22Rv1 (cell line): Measurements from ENCODE around the gene SYT7.

Source experiments
- H3K27ac ChIP-seq: fragments of 450-650 bp; 2 replicates; pipeline ENCODE4 v1.5.1; 2017
- ZFX ChIP-seq: fragments of 450-650 bp; IDR thresholded peaks from 2 replicates; pipeline ENCODE4 v1.6.1; 2017; ENCODE audit warnings: antibody characterized with exemption, borderline replicate concordance
- TF ChIP-seq, protein P1 (sequence below): fragments of 450-650 bp; IDR thresholded peaks from 2 replicates; pipeline ENCODE4 v1.5.1; 2017; ENCODE audit warnings: mild to moderate bottlenecking

Gene SYT7

GRCh38 chr11:61507012-61507768 lies 73.7 kb downstream of the SYT7 start:
- no peak for TF ChIP-seq ZFX
- TF ChIP-seq, protein P1, sequence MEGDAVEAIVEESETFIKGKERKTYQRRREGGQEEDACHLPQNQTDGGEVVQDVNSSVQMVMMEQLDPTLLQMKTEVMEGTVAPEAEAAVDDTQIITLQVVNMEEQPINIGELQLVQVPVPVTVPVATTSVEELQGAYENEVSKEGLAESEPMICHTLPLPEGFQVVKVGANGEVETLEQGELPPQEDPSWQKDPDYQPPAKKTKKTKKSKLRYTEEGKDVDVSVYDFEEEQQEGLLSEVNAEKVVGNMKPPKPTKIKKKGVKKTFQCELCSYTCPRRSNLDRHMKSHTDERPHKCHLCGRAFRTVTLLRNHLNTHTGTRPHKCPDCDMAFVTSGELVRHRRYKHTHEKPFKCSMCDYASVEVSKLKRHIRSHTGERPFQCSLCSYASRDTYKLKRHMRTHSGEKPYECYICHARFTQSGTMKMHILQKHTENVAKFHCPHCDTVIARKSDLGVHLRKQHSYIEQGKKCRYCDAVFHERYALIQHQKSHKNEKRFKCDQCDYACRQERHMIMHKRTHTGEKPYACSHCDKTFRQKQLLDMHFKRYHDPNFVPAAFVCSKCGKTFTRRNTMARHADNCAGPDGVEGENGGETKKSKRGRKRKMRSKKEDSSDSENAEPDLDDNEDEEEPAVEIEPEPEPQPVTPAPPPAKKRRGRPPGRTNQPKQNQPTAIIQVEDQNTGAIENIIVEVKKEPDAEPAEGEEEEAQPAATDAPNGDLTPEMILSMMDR: no peak
- H3K27ac ChIP-seq: no peak overlapping the region

DNA sequence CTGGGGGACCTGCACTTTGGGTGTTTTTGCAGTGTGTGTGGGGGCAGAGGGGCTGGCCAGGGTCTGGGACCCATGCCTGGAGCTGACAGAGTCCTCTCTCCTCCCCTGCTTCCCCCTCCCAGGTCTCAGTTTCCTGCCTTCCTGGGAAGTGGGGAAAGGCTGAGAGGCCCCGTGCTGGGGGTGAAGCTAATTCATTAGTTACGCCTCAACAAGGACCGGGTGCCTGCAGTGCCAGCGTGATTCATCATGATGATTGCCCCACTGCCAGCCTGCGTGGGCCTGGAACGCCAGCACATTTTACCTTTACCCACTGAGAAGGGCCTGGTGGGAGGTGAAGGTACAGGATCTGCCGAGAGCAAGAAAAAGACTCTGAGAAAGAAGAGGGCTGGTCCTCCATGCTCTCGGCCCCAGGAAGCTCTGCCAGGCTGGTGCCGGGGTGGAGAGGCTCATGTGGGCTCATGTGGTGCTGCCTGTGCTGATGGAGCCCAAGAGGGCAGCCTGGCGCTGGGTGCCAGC lies 75.2 kb downstream of the SYT7 start:
- H3K27ac ChIP-seq: no peak overlapping the region
- TF ChIP-seq ZFX: no peak
- TF ChIP-seq, protein P1: no peak

GRCh38 chr11:61505106-61505505 lies 75.8 kb downstream of the SYT7 start:
- TF ChIP-seq ZFX: no peak
- TF ChIP-seq, protein P1: no peak
- H3K27ac ChIP-seq: no peak overlapping the region

- no peak overlapping the region for H3K27ac ChIP-seq
- no peak for TF ChIP-seq ZFX
These were observed 77.6 kb downstream of the SYT7 start for GRCh38 chr11:61503135-61503770.

- TF ChIP-seq, protein P1: no peak
- no peak for TF ChIP-seq ZFX
- no peak overlapping the region for H3K27ac ChIP-seq
These were observed 78.4 kb downstream of the SYT7 start for GRCh38 chr11:61502522-61502921.

DNA sequence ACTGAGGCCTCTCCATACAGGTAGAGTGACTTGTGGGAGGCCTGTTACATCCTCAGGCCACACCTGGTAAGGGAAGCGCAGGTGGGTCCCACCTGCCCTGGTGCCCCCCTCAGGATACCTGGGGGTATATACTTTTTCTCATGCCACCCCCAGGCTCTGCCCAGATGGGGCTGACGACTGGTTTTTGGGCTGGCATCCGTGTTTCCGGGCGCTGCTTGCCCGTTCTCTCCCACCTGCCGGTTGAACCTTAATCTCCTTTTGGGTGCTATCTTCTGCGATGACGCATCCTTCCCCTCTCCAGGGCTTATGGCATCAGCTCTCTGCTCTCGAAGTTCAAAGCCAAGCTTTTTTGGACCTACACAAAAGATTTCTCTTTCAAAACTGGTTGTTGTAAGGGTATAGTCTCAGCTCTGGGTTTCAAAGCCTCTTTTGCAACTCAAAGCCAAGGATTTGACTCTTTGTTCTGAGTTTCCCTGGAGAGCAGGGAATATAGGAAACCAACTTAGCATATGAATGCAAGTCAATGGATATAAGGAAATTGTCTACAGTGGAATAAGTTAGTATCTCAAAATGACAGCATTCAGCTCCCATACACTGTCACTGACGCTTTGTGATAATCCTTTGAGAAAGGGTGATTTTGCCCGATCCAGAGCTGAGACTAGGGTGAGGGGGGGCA lies 80.9 kb downstream of the SYT7 start:
- H3K27ac ChIP-seq: no peak overlapping the region
- TF ChIP-seq ZFX: no peak
- TF ChIP-seq, protein P1: no peak

- no peak overlapping the region for H3K27ac ChIP-seq
- TF ChIP-seq, protein P1: no peak
- TF ChIP-seq ZFX: no peak
These were observed 82.0 kb downstream of the SYT7 start for GRCh38 chr11:61498767-61499341.
